Measurements from ENCODE around the gene METAP1D.

DNA sequence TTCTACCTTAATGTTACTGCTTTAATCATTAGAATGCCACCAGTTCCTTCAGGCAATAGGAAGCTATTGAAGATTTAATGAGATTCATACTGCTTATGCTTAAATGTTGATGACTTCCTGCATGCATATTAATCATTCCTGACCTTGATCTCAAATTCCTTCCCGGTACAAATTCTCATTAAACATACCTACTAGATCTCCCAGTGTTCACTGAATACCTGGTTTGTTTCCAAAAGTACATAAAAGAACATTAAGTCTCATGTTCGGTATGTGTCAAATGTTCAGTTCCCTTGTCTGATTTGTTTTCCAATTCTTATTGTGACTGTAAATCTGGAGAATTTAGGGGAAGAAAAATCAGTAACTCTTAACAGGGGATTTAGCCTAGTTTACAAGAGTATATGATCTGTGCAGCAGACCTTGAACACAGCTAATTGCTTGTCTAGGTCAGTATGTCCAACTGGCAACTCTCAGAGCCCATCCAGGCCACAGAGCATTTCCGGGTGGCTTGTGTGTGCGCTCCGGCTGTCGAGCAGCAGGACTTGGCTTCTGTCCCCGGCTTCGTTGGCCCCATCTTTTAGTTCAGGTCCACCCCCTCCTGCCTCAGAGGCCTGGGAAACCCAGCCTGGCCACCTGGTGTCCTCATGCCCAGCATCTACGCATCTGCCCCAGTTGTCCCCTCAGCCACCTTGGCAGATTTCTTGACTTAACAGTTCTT is 13.1 kb downstream of the METAP1D start:
- no peak for TF ChIP-seq GATA3 (IDR thresholded peaks at IDR 0.05; ENCODE audit: low read depth, low read length)
- TF ChIP-seq GATA2 (IDR thresholded peaks at IDR 0.05; ENCODE audit: low read depth, low read length), result no peak

Measured in SH-SY5Y (cell line).